ENCODE data around the gene PSRC1.

DNA sequence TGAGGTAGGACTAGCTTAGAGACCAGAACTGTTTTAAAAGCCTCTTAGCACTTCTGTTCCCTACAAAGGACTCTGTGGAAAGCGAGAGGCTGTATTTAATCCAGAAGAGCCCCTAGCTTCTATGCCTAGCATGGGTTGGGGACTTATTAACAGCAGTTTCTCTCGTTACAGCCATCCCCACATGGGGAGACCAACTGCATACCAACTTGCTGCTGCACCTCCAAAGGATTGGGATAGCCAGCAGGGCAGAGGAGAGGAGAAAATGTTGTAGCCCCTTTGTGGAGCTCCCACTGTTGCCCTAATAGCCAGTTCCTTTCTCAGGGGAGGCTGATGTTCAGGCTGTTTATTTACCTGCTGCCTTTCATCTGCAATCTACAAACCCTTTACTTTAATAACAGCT is 44.6 kb downstream of the PSRC1 start:
- TF ChIP-seq, protein P1, sequence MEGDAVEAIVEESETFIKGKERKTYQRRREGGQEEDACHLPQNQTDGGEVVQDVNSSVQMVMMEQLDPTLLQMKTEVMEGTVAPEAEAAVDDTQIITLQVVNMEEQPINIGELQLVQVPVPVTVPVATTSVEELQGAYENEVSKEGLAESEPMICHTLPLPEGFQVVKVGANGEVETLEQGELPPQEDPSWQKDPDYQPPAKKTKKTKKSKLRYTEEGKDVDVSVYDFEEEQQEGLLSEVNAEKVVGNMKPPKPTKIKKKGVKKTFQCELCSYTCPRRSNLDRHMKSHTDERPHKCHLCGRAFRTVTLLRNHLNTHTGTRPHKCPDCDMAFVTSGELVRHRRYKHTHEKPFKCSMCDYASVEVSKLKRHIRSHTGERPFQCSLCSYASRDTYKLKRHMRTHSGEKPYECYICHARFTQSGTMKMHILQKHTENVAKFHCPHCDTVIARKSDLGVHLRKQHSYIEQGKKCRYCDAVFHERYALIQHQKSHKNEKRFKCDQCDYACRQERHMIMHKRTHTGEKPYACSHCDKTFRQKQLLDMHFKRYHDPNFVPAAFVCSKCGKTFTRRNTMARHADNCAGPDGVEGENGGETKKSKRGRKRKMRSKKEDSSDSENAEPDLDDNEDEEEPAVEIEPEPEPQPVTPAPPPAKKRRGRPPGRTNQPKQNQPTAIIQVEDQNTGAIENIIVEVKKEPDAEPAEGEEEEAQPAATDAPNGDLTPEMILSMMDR (IDR thresholded peaks at IDR 0.05): no peak
- no peak for TF ChIP-seq POLR2A (IDR thresholded peaks at IDR 0.05)

All from uterus (tissue), 2 donors.